H9 (cell line): Measurements from ENCODE around the gene TXNDC12. TPM values are rescaled to one million over a fixed set of nuclear protein-coding genes. Genes with fewer than 3 reads are reported as not detected.

Experiments used
- DNase-seq: peaks from one replicate; pipeline ENCODE4 v3.0.0-alpha.2; 2017
- H2AFZ ChIP-seq: one replicate; pipeline ENCODE4 v1.6.1; 2013; ENCODE audit warnings: mild to moderate bottlenecking, low read length, control low read depth, moderate library complexity
- H2AK5ac ChIP-seq: 2 replicates; pipeline ENCODE4 v1.6.1; 2013; ENCODE audit warnings: low read length, control low read depth, mixed read lengths; ENCODE audit not compliant: insufficient read length
- H2BK120ac ChIP-seq: one replicate; pipeline ENCODE4 v1.6.1; 2013; ENCODE audit warnings: low read depth, mild to moderate bottlenecking, low read length, control low read depth, inconsistent platforms; ENCODE audit not compliant: poor library complexity, severe bottlenecking
- H2BK12ac ChIP-seq: 2 replicates; pipeline ENCODE4 v1.6.1; 2013; ENCODE audit warnings: low read length, control low read depth, mixed read lengths, low read depth; ENCODE audit not compliant: insufficient read length
- H2BK15ac ChIP-seq: 2 replicates; pipeline ENCODE4 v1.6.1; 2013; ENCODE audit warnings: low read depth, low read length, control low read depth
- H2BK20ac ChIP-seq: one replicate; pipeline ENCODE4 v1.6.1; 2013; ENCODE audit warnings: low read depth, mild to moderate bottlenecking, low read length, control low read depth, inconsistent platforms; ENCODE audit not compliant: poor library complexity, severe bottlenecking
- H2BK5ac ChIP-seq: 2 replicates; pipeline ENCODE4 v1.6.1; 2013; ENCODE audit warnings: low read length, control low read depth, mixed read lengths; ENCODE audit not compliant: insufficient read length
- H3K14ac ChIP-seq: 2 replicates; pipeline ENCODE4 v1.6.1; 2013; ENCODE audit warnings: low read length, control low read depth; ENCODE audit not compliant: insufficient read depth
- H3K18ac ChIP-seq: 2 replicates; pipeline ENCODE4 v1.6.1; 2013; ENCODE audit warnings: low read depth, mild to moderate bottlenecking, mixed read lengths, low read length, control low read depth; ENCODE audit not compliant: insufficient read length
- H3K23ac ChIP-seq: 2 replicates; pipeline ENCODE4 v1.6.1; 2013; ENCODE audit warnings: low read length, control low read depth, mixed read lengths, low read depth; ENCODE audit not compliant: insufficient read length
- H3K23me2 ChIP-seq: 2 replicates; pipeline ENCODE4 v1.6.1; 2013; ENCODE audit warnings: low read depth, mild to moderate bottlenecking, mixed read lengths, low read length, control low read depth; ENCODE audit not compliant: insufficient read length, poor library complexity, severe bottlenecking
- H3K27ac ChIP-seq: 2 replicates; pipeline ENCODE4 v1.5.1; 2013; ENCODE audit warnings: low read length, control low read depth, mixed read lengths, low read depth; ENCODE audit not compliant: insufficient read length
- H3K27me3 ChIP-seq: 2 replicates; pipeline ENCODE4 v1.6.1; 2013; ENCODE audit warnings: low read length, control low read depth, inconsistent platforms; ENCODE audit not compliant: insufficient read depth
- H3K4ac ChIP-seq: 2 replicates; pipeline ENCODE4 v1.6.1; 2013; ENCODE audit warnings: low read depth, mild to moderate bottlenecking, control low read depth, inconsistent platforms, low read length, moderate library complexity
- H3K4me1 ChIP-seq: 2 replicates; pipeline ENCODE4 v1.6.1; 2013; ENCODE audit warnings: low read length, control low read depth, inconsistent platforms; ENCODE audit not compliant: insufficient read depth
- H3K4me2 ChIP-seq: 2 replicates; pipeline ENCODE4 v1.6.1; 2013; ENCODE audit warnings: low read length, control low read depth, mixed read lengths; ENCODE audit not compliant: insufficient read length, insufficient read depth
- H3K56ac ChIP-seq: 2 replicates; pipeline ENCODE4 v1.6.1; 2013; ENCODE audit warnings: low read depth, mild to moderate bottlenecking, mixed read lengths, low read length, control low read depth; ENCODE audit not compliant: insufficient read length
- H3K79me1 ChIP-seq: 2 replicates; pipeline ENCODE4 v1.6.1; 2013; ENCODE audit warnings: low read depth, mild to moderate bottlenecking, moderate library complexity, low read length, control low read depth, inconsistent platforms; ENCODE audit not compliant: insufficient read depth, poor library complexity, severe bottlenecking
- H3K79me2 ChIP-seq: 2 replicates; pipeline ENCODE4 v1.6.1; 2013; ENCODE audit warnings: low read length, control low read depth, inconsistent platforms; ENCODE audit not compliant: insufficient read depth
- H3K9ac ChIP-seq: 2 replicates; pipeline ENCODE4 v1.6.1; 2013; ENCODE audit warnings: low read length, control low read depth, mixed read lengths; ENCODE audit not compliant: insufficient read length; ENCODE audit errors: extremely low read depth
- H3K9me3 ChIP-seq: one replicate; pipeline ENCODE4 v1.6.1; 2013; ENCODE audit warnings: low read depth, low read length, inconsistent platforms; ENCODE audit not compliant: control insufficient read depth
- H3T11ph ChIP-seq: one replicate; pipeline ENCODE4 v1.6.1; 2013; ENCODE audit warnings: mild to moderate bottlenecking, low read length, control low read depth, inconsistent platforms
- H4K20me1 ChIP-seq: one replicate; pipeline ENCODE4 v1.6.1; 2013; ENCODE audit not compliant: control insufficient read depth, insufficient read length, insufficient read depth
- H4K5ac ChIP-seq: 2 replicates; pipeline ENCODE4 v1.6.1; 2013; ENCODE audit warnings: low read depth, mild to moderate bottlenecking, mixed read lengths, low read length, control low read depth; ENCODE audit not compliant: insufficient read length
- H4K8ac ChIP-seq: replicated peaks from 2 replicates; pipeline ENCODE4 v1.6.1; 2013; ENCODE audit warnings: low read length, control low read depth, mixed read lengths, low read depth; ENCODE audit not compliant: insufficient read length
- H4K91ac ChIP-seq: 2 replicates; pipeline ENCODE4 v1.6.1; 2013; ENCODE audit warnings: low read depth, mild to moderate bottlenecking, moderate library complexity, mixed read lengths, low read length, control low read depth; ENCODE audit not compliant: insufficient read length
- H3K27ac Mint-ChIP-seq, 3 experiments: 2 replicates in 2 of 3; 3 replicates in 1 of 3; pipeline ENCODE4 v1.8.0; 2020 to 2021; ENCODE audit warnings: mixed read lengths in 3 of 3, mild to moderate bottlenecking in 1 of 3, moderate library complexity in 1 of 3
- H3K27me3 Mint-ChIP-seq: 2 replicates; pipeline ENCODE4 v1.8.0; 2021; ENCODE audit warnings: low read depth, mild to moderate bottlenecking, moderate library complexity, mixed read lengths
- H3K36me3 Mint-ChIP-seq, 3 experiments: 2 replicates in 2 of 3; 3 replicates in 1 of 3; pipeline ENCODE4 v1.8.0; 2020 to 2021; ENCODE audit warnings: low read depth in 3 of 3, mixed read lengths in 3 of 3; ENCODE audit not compliant: insufficient read depth in 1 of 3
- H3K4me1 Mint-ChIP-seq, 2 experiments: 2 replicates each; pipeline ENCODE4 v1.8.0; 2020; ENCODE audit warnings: mixed read lengths in 2 of 2
- H3K4me3 Mint-ChIP-seq, 2 experiments: 2 replicates in 1 of 2; 3 replicates in 1 of 2; pipeline ENCODE4 v1.8.0; 2020 to 2021; ENCODE audit warnings: mild to moderate bottlenecking in 2 of 2, mixed read lengths in 2 of 2, moderate library complexity in 1 of 2
- H3K9me3 Mint-ChIP-seq, 2 experiments: 2 replicates in 1 of 2; 3 replicates in 1 of 2; pipeline ENCODE4 v1.8.0; 2020; ENCODE audit warnings: mild to moderate bottlenecking in 2 of 2, mixed read lengths in 2 of 2, moderate library complexity in 1 of 2
- CTCF ChIP-seq: fragments of 200-600 bp; sonication (generic); conservative IDR thresholded peaks from 3 replicates; pipeline ENCODE4 v1.8.0; 2021; ENCODE audit warnings: antibody characterized with exemption, mild to moderate bottlenecking
- WGBS: extraction: QIAGEN DNeasy Blood & Tissue Kit; methylation state at CpG from one replicate; pipeline ENCODE4 v1.1.7; 2013; ENCODE audit warnings: missing lambda C conversion rate, low lambda C conversion rate, mixed read lengths; ENCODE audit not compliant: insufficient read length; ENCODE audit errors: extremely low coverage; 5-methylcytosine and 5-hydroxymethylcytosine counted together
- total RNA-seq: library from RNA; stranded (reverse); gene quantifications from 2 replicates; pipeline ENCODE4 v1.2.1, GENCODE V29; 2021

Gene TXNDC12
- total RNA-seq, 1 experiment from 2014 or later: 82.1 TPM

GRCh38 chr1:52063192-52063591 is 8.2 kb upstream of the TXNDC12 start:
- no peak for DNase-seq
- no peak overlapping the region for H2BK15ac ChIP-seq
- no peak overlapping the region for H2AFZ ChIP-seq
- H2BK20ac ChIP-seq: no peak overlapping the region
- H3K9me3 ChIP-seq: no peaks in the 10 kb centered on the region
- Mint-ChIP-seq H3K4me1 (peaks cover 7 to 8% of the 10 kb centered on the region in 2 experiments), H3K9me3 (no peaks in the 10 kb centered on the region), H3K27ac (0 out of 7 replicates have a peak overlapping the region, but pooled peaks of 1 of the 3 experiments have one; percentile 25), H3K4me3 (no peak overlapping the region), H3K36me3 (peaks cover 36 to 83% (median 81%) of the 10 kb centered on the region in 3 experiments; a peak in 6 of 7 replicates), H3K27me3 (no peaks in the 10 kb centered on the region)
- no peaks in the 10 kb centered on the region for H3K79me1 ChIP-seq
- H4K8ac ChIP-seq: no peak overlapping the region
- no peak overlapping the region for H3K14ac ChIP-seq
- H3K4me2 ChIP-seq: no peak overlapping the region
- H4K20me1 ChIP-seq: no peaks in the 10 kb centered on the region
- H3K4me1 ChIP-seq: no peaks in the 10 kb centered on the region
- H2AK5ac ChIP-seq: no peak overlapping the region
- peaks cover 2% of the 10 kb centered on the region; the same call in 1 of the 2 replicates for H3K79me2 ChIP-seq
- no peak overlapping the region for H3K9ac ChIP-seq
- H3K23me2 ChIP-seq: no peaks in the 10 kb centered on the region
- H3K27me3 ChIP-seq: no peaks in the 10 kb centered on the region
- H3K56ac ChIP-seq: no peak overlapping the region
- no peak overlapping the region for H2BK12ac ChIP-seq
- H3K27ac ChIP-seq: no peak overlapping the region
- H3T11ph ChIP-seq: no peak overlapping the region
- H3K23ac ChIP-seq: no peak overlapping the region
- H2BK120ac ChIP-seq: no peak overlapping the region
- no peak for TF ChIP-seq CTCF
- H4K5ac ChIP-seq: no peak overlapping the region
- H3K4ac ChIP-seq: no peak overlapping the region
- H3K18ac ChIP-seq: no peak overlapping the region
- H2BK5ac ChIP-seq: no peak overlapping the region
- WGBS: no CpG with 5 or more reads among the region's 2 CpGs
- H4K91ac ChIP-seq: no peak overlapping the region
